HG03025 (cell line): ENCODE results near the gene CFAP70.
"Not testable (repeated sequence)": the region's sequence is repeated elsewhere in the genome, so short reads cannot be mapped to it uniquely, and the experiment has no call there.

Experiments
- ATAC-seq: cut with Tn5 transposase; IDR thresholded peaks from one replicate; pipeline ENCODE4 v1.9.1; 2021; ENCODE audit warnings: mild to moderate bottlenecking, moderate library complexity; ENCODE audit not compliant: unreplicated experiment, low FRiP score

CFAP70 gene

DNA sequence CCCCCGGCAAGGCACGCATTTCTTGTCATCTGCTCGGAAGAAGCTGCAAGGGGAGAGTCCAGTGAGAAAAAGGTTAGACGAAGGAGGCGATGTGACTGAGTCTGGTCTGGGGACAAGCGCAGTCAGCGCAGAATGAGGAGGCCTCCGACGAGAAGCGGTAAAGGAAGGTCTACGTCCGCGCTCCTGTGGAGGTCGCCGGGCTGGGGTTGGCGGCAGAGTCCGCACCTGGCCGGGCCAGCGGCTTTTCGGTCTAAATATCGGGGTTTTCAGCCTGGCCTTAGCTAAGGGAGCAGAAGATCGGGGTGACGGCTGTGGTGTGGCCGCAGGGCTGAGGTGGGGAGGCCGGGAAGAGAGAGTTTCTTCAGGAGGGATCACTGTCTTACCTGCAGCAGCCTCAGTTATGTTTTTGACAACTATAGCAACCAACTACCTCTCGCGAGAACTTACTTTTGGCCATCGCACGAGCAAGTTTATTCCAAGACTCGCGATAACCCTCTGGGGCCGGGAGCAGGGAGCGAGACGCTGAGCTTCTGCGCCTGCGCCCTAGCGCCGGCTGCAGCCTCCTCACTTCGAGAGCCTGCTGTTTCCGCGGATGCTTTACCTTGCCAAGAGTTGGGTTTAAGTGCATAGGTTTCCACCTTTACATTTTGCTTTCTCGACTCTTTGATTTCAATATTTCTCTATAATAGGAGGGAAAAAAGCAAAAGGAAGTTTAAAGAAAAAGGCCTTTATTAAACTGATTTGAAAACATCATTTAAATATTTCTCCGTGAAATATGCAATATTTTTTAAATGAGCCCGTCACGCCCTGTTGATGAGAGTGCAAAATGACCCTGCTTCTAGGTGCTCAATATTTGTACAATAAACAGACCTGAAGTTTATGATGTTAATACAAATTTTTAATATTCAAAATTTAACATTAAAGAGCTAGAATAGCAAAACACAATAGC, at the start of gene CFAP70:
Gene CFAP70, minus strand, starts transcription at position 534 of the 949 bp plus-strand sequence. CDS start 4,068 bp downstream, outside the sequence.
- no peak for ATAC-seq

DNA sequence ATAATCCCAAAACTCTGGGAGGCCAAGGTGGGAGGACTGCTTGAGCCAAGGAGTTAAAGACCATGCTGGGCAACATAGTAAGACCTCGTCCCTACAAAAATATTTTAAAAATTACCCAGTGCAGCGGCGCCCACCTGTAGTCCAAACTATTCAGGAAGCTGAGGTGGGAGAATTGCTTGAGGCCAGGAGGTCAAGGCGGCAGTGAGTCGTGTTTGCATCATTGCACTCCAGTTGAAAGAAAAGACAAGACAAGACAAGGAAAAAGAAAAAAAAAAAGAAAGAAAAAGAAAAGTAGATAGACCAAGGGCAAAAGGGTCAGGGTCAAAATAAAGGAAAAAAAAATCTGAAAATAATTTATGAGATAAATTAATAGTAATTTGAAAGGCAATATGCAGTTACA, 49.4 kb upstream of the CFAP70 start:
- no peak for ATAC-seq

DNA sequence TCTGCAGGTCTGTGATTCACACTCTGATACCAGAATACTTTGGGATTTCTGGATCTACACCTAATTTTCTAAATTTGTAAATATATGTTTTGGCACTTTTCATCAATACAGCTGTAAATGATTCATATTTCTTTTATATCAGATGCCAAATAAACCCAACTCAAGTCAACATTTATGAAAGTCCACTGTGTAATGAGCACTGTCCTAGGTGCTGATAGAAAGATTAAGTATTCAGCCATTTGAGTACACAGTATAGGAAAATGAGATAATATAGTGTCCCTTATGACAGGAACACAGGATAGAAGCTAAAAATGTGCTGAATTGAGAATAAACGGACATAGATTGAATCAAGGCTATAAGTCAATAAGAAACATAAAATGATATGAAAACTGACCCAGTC, 48.8 kb upstream of the CFAP70 start:
- no peak for ATAC-seq

DNA sequence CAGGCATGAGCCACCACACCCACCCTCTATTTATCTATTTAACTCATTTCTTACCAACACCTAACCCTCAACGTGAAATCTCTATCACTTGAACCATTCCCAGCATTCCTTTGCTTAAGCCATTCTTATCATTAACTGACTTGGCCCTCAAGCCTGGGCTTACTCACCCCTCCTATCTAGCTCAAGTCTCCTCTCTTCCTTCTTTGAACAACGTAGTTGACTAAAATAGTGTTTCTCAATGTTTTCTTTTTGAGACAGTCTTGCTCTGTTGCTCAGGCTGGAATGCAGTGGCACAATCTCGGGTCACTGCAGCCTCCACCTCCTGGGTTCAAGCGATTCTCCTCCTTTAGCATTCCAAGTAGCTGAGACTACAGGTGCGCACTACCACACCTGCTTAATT, 48.2 kb upstream of the CFAP70 start:
- ATAC-seq: no peak

DNA sequence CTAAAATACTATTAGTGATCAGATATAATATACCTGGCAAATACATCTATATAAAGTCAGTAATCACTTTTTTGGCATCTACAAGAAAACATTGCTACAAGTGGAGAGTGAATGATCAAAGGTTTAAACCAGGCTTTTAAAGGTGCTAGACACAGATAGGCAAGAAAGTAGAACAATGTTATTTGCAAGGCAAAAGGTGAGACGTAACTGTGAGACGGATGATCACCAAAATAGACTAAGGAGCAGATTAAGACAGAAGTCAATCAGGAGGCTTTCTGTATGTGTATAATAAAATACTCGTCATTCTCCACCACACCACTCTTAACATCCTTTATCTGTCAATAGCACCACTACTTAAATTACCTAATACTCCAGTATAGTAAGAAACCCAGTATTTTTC, 46.9 kb upstream of the CFAP70 start:
- no peak for ATAC-seq

DNA sequence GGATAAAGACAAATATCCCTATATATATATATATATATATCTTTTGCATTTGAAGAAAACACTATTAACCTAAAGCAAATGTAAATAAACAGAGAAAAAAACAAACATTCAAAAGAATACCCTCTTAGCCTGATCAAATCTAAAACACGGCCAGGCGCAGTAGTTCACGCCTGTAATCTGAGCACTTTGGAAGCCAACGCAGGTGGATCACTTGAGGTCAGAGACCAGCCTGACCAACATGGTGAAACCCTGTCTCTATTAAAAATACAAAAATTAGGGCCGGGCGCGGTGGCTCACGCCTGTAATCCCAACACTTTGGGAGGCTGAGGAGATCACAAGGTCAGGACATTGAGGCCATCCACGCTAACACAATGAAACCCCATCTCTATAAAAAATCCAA, 46.0 kb upstream of the CFAP70 start:
- ATAC-seq: no peak

DNA sequence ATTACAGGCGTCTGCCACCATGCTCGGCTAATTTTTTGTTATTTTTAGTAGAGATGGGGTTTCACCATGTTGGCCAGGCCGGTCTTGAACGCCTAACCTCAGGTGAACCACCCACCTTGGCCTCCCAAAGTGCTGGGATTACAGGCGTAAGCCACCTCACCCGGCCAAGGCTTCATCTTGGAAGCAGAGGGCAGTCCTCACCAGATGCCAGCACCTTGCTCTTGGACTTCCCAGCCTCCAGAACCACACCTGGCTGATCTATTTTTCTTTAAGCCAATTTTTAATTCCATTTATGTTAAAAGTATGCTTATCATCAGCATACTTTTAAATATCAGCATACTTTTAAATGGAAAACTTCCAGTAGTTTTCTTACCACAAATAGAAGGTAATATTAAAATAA, 43.0 kb upstream of the CFAP70 start:
- ATAC-seq: no peak

DNA sequence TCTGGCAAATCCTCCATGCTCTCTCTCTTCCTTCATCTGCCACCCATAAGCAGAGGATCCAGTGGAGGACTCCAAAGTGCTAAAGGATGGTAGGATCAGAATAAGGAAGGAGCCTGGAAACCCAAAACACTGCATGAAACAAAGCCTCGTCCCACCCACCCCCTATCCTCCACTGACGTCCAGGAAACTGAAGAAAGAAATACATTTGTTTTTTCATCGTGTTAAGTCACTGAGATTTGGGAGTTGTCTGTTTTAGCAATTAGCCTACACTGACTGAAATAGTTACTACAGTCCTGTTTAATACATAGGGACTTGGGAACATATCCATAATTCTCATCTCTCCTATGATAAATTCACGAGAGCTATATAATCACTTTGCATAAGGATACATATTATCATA, 40.4 kb upstream of the CFAP70 start:
- ATAC-seq: no peak

DNA sequence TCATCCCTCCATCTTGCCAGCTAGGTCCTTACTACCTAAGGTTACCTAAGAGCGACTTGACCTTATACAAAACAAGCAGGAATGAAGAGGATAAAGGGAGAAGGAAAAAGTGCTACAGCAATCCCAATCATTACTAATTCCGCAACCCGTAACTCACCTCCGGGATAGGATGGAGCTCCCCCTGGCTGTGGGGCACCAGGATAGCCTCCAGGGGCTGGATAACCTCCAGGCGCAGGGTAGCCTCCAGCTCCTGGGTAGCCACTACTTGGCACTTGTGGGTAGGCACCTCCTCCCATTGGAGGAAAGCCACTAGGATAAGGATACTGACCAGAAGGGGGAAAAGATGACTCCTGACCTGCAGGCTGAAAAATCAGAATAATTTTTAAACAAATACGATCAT, 39.4 kb upstream of the CFAP70 start:
- no peak for ATAC-seq

DNA sequence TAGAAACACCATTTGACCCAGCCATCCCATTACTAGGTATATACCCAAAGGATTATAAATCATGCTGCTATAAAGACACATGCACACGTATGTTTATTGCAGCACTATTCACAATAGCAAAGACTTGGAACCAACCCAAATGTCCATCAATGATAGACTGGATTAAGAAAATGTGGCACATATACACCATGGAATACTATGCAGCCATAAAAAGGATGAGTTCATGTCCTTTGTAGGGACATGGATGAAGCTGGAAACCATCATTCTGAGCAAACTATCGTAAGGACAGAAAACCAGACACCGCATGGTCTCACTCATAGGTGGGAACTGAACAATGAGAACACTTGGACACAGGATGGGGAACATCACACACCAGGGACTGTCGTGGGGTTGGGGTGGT, 35.7 kb upstream of the CFAP70 start:
- ATAC-seq: not testable (repeated sequence)

DNA sequence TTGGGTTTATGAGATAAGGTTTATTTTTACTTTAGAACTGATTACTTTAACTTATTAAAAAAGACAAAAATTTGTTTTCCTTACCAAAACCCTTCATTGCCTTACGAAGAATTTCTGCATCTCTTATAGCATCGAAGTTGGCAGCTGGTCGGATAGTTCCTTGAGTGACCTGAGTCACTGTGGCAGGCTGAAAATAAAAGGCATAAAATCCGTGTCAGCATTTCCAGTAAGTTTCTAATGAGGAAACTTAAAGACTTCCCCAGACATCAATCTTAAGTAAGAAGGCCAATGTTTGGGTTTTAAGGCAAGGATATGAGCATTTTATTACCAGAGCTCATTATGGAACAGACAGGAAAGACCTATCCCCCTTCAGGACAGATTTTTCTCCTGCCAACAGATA, 29.6 kb upstream of the CFAP70 start:
- ATAC-seq: no peak

DNA sequence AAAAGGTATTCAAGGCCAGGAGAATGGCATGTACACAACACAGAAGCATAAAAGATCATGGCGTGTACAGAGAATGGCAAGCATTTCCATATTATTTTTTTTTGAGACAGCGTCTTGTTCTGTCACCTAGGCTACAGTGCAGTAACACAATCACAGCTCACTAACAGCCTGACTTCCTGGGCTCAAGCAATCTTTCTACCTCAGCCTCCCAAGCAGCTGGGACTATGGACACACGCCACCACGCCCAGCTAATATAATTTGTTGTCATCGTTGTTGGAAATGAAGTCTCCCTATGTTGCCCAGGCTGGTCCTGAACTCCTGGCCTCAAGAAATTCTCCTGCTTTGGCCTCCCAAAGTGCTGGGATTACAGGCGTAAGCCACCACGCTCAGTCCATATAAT, 27.9 kb upstream of the CFAP70 start:
- no peak for ATAC-seq

DNA sequence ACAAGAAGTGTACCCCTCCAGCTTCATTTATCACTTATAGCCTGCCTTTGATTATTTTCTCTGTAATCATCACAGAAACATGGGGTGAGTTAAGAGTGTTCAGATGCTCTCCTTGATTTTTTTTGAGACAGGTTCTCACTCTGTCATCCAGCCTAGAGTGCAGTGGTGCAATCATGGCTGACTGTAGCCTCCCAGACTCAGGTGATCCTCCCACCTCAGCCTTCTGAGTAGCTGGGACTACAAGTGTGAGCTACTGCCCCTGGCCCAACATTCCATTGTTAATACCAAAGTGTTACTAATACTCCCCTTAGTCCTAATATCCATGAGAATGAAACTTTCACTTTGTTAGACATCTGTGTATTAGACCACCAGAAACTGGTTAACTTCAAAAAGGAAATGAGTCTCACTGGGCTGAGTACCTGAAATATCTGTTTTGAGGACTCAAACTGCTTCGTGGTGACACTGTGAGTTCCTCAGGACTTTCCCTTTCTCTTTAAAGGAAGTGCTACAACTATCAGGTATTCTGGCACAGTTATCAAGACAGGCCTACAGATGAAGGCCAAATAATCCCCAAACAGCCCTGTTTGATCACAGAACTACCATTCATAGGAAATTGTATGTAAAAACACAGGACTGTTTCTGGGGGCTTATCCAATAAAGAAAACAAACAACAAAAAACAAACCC, 20.5 kb upstream of the CFAP70 start:
- ATAC-seq: no peak

DNA sequence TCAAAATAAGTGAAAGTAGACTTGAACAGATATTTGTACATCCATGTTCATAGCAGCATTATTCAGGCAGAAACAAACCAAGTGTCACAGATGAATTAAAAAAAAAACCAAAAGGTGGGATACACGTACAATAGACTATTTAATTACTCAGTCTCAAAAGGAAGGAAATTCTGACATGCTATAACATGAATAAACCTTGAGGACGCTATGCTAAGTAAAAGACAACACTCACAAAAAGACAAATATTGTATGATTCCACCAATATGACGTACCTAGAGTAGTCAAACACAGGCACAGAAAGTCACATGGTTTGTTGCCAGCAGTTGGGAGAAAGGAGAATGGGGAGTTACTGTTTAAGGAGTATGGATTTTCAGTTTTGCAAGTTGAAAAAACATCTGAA, 18.0 kb upstream of the CFAP70 start:
- ATAC-seq: no peak

DNA sequence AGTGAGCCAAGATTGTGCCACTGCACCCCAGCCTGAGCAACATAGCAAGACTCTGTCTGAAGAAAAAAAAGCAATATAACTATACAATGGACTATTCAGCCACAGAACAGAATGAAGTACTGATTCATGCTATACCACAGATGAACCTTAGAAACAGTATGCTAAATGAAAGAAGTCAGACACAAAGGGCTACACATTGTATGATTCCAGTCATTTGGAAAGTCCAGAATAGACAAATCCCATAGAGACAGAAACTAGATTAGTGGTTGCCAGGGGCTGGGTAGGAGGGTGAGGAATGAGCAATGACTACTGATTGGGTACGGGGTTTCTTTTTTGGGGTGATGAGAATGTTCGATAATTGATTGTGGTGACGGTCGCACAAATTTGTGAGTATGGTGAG, 9.6 kb upstream of the CFAP70 start:
- ATAC-seq: no peak

DNA sequence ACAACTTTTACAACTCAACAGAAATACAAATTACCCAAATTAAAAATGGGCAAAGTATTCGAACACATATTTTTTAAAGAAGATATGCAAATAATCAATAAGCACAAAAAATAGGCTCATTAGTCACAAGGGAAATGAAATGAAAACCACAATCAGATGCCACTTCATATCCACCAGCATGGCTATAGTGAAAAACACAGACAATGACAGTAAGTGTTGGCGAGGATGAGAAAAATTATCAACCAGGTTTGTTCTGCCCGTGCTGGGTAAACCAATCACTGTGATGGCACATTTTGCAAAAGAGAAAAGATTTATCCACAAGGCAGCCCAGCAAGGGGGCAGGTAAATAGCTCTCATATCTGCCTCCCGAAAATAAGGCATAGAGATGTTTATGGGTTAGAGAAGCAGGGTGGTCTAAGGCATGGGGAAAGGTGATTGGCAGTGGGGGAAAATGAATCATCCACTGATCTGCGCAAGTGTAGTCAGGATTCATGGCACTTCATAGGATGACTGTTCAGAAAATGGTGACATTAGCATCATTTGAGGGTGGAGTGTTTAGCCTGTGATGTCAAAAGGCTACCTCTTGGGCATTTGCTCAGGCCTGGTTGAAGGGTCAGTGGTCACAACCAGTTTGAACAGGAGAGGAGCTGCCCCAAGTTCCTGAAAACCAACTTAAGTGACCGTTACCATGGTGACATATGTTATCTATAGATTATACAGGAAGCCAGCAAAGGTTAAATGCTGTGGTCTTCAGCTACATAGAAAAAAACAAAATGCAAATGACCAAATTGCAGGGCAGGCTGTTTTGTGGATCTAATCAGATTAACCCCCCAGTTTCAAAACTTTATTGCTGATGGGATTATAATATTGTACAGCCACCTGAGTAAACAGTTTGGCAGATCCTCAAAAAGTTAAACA, 8.0 kb upstream of the CFAP70 start:
- ATAC-seq: no peak

DNA sequence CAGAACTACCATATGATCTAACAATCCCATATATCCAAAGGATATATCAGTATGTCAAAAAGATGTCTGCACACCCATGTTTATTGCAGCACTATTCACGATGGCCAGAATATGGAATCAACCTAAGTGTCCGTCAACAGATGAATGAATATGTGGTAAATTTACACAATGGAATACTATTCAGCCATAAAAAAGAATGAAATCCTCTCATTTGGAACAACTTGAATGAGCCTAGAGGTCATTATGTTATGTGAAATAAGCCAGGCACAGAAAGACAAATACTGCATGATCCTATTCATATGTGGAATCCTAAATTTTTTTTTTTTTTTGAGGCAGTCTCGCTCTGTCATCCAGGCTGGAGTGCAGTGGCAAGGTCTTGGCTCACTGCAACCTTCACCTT, 6.3 kb upstream of the CFAP70 start:
- ATAC-seq: no peak

DNA sequence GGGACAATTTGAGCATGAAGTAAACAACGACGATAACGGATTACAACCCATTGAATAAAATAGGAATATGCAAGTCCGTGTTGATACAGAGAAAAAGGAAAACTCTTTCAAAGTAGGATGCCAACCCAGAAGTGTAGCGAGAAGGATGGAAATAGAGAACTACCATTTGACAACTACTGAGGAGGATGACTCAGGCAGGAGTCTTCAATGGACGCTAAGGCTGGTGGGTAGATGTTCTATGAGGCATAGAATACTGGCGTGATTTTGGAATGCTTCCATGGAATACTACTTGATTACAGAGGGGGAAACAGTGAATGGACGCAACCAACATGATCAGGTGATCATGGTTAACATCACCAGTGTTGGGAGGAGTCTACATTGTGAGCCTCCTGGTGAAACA, 828 bp upstream of the CFAP70 start:
- no peak for ATAC-seq

DNA sequence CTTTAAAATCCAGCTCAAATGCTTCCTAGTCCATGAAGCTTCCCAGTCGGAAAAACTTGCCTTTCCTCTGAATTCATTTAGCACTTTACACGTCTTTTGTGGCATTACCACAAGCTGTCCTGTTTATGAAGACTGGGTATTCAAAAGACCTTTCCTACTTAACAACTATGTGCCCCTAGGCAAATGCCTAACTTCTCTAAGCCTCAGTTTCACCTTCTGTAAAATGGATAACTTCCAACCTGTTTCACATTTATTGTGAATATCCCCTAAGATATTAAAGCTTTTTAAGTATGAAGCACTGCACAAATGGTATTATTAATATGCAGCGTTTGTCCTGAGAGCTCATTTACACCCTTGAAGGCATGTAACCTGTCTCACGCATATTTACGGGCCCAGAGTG, 843 bp downstream of the CFAP70 start:
- no peak for ATAC-seq

DNA sequence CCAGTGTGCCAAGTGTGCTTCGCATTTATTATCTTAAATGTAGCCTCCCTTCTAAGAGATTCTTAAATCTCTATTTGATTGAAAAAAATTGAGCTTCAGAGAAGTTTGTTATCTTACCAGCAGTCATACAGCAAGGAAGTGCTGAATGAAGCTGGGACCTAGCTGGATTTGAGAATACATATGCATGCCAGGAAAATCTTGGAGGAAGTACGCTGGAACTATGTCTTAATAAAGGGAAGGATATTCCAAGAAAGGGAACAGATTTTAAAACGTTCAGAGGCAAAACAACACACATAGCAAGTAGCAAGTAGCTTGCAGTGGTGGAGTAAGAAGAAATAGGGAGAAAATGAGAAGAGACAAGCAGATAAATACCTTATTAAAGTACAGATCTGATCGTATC, 1.5 kb downstream of the CFAP70 start:
- ATAC-seq: no peak

DNA sequence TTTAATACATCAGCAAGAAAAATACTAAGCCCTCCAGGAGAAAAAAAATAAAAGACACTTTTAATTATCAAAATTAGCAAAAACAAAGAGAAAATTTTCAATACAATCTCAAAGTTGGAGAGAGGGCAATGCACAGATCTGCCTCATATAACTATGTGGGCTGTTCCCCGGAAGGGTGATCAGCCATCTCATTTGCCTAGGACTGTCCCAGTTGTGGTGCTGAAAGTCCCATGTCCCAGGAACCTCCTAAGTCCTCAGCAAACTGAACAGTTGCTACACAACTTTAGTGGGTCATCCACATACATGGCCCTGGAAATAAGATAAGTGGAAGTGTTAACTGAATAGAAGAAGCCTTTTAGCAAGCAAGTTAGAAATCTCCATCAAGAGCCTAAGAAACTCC, 14.4 kb downstream of the CFAP70 start:
- no peak for ATAC-seq
